ENCODE data around the gene MRPL52. TPM values are rescaled to one million over a fixed set of nuclear protein-coding genes. Genes with fewer than 3 reads are reported as not detected.

Gene MRPL52
- total RNA-seq, 4 donors from 2014 or later: 35.5 to 84.5 (median 74.2) TPM

DNA sequence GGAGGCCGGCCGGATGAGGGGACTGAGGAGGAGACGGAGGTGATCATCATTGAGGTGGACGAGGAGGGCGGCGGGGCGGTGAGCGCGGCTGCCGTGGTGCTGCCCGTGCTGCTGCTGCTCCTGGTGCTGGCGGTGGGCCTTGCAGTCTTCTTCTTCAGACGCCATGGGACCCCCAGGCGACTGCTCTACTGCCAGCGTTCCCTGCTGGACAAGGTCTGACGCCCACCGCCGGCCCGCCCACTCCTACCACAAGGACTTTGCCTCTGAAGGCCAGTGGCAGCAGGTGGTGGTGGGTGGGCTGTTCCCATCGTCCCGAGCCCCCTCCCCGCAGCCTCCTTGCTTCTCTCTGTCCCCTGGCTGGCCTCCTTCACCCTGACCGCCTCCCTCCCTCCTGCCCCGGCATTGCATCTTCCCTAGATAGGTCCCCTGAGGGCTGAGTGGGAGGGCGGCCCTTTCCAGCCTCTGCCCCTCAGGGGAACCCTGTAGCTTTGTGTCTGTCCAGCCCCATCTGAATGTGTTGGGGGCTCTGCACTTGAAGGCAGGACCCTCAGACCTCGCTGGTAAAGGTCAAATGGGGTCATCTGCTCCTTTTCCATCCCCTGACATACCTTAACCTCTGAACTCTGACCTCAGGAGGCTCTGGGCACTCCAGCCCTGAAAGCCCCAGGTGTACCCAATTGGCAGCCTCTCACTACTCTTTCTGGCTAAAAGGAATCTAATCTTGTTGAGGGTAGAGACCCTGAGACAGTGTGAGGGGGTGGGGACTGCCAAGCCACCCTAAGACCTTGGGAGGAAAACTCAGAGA is 16.3 kb downstream of the MRPL52 start:
- peak overlapping the region; percentile 6 for H3K4me3 ChIP-seq
- H3K27ac ChIP-seq: peak overlapping the region; percentile 87
- peaks cover 60% of the 10 kb centered on the region for H3K36me3 ChIP-seq
- peaks cover 87% of the 10 kb centered on the region for H3K4me1 ChIP-seq
- TF ChIP-seq EP300 (IDR thresholded peaks at IDR 0.05): no peak
- TF ChIP-seq, protein P1, sequence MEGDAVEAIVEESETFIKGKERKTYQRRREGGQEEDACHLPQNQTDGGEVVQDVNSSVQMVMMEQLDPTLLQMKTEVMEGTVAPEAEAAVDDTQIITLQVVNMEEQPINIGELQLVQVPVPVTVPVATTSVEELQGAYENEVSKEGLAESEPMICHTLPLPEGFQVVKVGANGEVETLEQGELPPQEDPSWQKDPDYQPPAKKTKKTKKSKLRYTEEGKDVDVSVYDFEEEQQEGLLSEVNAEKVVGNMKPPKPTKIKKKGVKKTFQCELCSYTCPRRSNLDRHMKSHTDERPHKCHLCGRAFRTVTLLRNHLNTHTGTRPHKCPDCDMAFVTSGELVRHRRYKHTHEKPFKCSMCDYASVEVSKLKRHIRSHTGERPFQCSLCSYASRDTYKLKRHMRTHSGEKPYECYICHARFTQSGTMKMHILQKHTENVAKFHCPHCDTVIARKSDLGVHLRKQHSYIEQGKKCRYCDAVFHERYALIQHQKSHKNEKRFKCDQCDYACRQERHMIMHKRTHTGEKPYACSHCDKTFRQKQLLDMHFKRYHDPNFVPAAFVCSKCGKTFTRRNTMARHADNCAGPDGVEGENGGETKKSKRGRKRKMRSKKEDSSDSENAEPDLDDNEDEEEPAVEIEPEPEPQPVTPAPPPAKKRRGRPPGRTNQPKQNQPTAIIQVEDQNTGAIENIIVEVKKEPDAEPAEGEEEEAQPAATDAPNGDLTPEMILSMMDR (IDR thresholded peaks at IDR 0.05): no peak
- TF ChIP-seq POLR2A (IDR thresholded peaks at IDR 0.05): no peak
- no peak for TF ChIP-seq POLR2AphosphoS5 (IDR thresholded peaks at IDR 0.05)
- peak in 1 of 2 donors; percentile 65 for DNase-seq (ENCODE audit: low spot score in 2 of 2)
- H3K27me3 ChIP-seq: no peaks in the 10 kb centered on the region
- WGBS: 77% methylated on average over 25 of the region's 26 CpGs
- H3K9me3 ChIP-seq: no peaks in the 10 kb centered on the region

DNA sequence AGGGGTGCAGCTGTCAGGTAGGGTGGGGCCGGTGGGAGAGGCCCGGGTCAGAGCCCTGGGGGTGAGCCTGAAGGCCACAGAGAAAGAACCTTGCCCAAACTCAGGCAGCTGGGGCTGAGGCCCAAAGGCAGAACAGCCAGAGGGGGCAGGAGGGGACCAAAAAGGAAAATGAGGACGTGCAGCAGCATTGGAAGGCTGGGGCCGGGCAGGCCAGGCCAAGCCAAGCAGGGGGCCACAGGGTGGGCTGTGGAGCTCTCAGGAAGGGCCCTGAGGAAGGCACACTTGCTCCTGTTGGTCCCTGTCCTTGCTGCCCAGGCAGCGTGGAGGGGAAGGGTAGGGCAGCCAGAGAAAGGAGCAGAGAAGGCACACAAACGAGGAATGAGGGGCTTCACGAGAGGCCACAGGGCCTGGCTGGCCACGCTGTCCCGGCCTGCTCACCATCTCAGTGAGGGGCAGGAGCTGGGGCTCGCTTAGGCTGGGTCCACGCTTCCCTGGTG is 17.2 kb downstream of the MRPL52 start:
- Histone ChIP-seq H3K27ac (peak overlapping the region; percentile 87), H3K9me3 (no peaks in the 10 kb centered on the region), H3K36me3 (peaks cover 52% of the 10 kb centered on the region), H3K4me3 (peak overlapping the region; percentile 6), H3K4me1 (peaks cover 89% of the 10 kb centered on the region), H3K27me3 (no peaks in the 10 kb centered on the region)
- TF ChIP-seq, protein P1 (IDR thresholded peaks at IDR 0.05): no peak
- no peak for TF ChIP-seq POLR2A (IDR thresholded peaks at IDR 0.05)
- TF ChIP-seq POLR2AphosphoS5 (IDR thresholded peaks at IDR 0.05): no peak
- TF ChIP-seq EP300 (IDR thresholded peaks at IDR 0.05): no peak
- whole genome bisulfite sequencing: 71% methylated on average over 11 of the region's 11 CpGs
- peak in 1 of 2 donors; percentile 62 for DNase-seq (ENCODE audit: low spot score in 2 of 2)

DNA sequence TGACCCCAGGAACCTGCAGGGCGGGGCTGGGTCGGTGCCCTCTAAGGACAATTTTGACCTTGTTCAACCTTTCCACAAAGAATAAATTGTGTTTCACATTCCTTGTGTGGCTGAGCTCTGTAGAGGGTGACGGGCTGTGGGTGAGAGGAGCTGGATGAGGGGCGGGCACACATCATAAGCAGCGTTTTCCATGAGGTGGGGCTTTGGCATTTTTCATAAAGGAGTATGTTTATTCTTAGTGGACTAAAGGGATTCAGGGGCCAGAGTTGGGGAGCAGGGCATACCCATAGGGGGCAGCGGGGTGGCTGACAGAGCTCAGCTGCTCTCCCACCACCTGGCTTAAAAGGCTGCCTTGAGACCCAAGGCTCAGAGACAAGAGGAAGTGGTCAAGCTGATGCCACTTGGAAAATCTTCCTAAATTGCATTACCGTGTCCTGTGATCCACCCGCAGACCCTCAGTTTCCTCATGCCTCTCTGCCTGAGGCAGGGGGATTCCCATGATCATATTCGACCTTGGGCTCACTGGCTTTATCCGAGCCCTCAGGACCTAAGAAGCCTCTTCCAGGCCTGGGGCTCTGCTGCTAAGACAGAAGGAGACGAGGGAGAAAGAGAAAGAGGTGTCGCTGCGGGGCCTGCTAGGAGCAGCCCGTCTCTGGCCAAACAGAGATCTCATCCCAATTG is 18.1 kb downstream of the MRPL52 start:
- Histone ChIP-seq H3K9me3 (no peaks in the 10 kb centered on the region), H3K4me1 (peaks cover 86% of the 10 kb centered on the region), H3K27me3 (no peaks in the 10 kb centered on the region), H3K4me3 (peak overlapping the region; percentile 13), H3K36me3 (peaks cover 43% of the 10 kb centered on the region), H3K27ac (peak overlapping the region; percentile 87)
- 28% methylated on average over 12 of the region's 14 CpGs for WGBS
- peak in 1 of 2 donors; percentile 66 for DNase-seq (ENCODE audit: low spot score in 2 of 2)
- TF ChIP-seq, protein P1 (IDR thresholded peaks at IDR 0.05): no peak
- TF ChIP-seq POLR2AphosphoS5 (IDR thresholded peaks at IDR 0.05): no peak
- TF ChIP-seq POLR2A (IDR thresholded peaks at IDR 0.05): no peak
- no peak for TF ChIP-seq EP300 (IDR thresholded peaks at IDR 0.05)

DNA sequence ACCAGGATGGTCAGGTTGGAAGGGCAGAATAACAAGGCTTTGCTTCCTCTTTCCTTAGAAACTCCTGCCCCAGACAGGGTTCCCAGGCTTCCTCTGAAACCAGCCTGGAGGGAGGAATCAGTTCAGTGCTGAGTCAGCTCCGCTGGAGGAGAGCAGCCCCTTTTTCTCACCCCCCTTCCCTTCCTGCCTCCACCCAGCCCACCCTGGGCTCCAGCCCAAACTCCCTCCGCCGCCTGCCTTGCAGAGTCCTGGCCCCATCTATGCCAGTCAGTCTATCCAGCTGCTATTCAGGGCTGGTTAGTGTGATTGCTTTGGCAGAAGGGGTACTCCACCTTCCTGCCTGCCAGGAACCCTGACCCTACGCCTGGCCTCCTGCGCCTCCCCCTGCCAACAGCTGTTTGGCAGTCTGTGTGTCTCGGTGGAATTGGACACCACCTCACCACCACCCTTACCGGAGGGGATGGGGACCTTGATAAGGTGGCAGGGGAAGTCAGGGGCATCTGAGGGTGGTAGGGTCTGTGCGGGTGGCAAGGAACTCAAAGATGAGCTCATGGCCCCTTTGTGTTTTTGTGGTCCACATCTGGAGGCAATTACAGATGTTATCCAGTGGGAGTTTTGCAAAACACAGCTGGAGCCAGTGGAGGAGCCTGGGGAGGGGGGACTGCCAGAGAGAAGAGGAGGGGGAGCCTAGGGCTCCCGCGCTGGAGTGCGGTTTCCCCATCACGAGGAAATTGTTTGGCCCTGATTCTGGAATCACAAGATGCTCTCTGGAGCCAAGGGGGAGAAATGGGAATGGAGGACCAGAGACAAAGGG is 18.9 kb downstream of the MRPL52 start:
- peak; percentile 92 to 93 for DNase-seq (ENCODE audit: low spot score in 2 of 2)
- no peak for TF ChIP-seq EP300 (IDR thresholded peaks at IDR 0.05)
- TF ChIP-seq, protein P1 (IDR thresholded peaks at IDR 0.05): no peak
- TF ChIP-seq POLR2A (IDR thresholded peaks at IDR 0.05): no peak
- TF ChIP-seq POLR2AphosphoS5 (IDR thresholded peaks at IDR 0.05): peak in 1 of 3 donors; percentile 83
- Histone ChIP-seq H3K36me3 (peaks cover 36% of the 10 kb centered on the region), H3K4me3 (peak overlapping the region; percentile 26), H3K9me3 (no peaks in the 10 kb centered on the region), H3K4me1 (peaks cover 88% of the 10 kb centered on the region), H3K27me3 (no peaks in the 10 kb centered on the region), H3K27ac (peak overlapping the region; percentile 87)
- WGBS: 13% methylated on average over 12 of the region's 12 CpGs

All from suprapubic skin (tissue), 4 donors.